ENCODE data around the gene KIF6. TPM values are rescaled to one million over a fixed set of nuclear protein-coding genes. Genes with fewer than 3 reads are reported as not detected.

KIF6 gene
- total and polyA plus RNA-seq, 2 of the 8 experiments (the other 6 are each of a cell fraction or from before 2014, with no cell fraction given) = 0.53 to 0.65 TPM

DNA sequence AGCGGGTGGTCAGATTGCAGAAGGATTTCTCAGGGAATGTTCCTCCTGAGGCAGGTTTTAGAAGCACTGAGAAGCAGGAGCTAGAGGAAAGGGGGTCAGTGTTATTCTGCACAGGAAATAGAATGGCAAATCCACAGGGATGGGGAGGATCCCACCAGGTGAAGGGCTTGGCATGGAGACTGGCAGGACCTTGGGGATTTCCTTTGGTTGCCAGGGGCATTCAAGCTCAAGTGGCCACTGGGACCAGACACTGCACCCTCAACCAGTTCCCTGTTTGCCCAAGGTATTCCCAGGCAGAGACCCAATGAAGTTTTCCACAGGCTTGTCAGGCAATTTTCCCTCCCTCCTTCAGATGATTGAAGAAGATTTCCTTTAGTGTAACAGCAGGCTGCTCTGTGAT is 279.5 kb downstream of the KIF6 start (continued):
- TF ChIP-seq POLR2AphosphoS5 (IDR thresholded peaks at IDR 0.05; ENCODE audit: low read depth, low read length) (no peak), CEBPB (IDR thresholded peaks at IDR 0.05; ENCODE audit: low read depth, low read length) (no peak), CTBP2 (IDR thresholded peaks at IDR 0.05; ENCODE audit: borderline replicate concordance, insufficient read depth, insufficient read length, low read length) (no peak), FOSL1 (IDR thresholded peaks at IDR 0.05; ENCODE audit: insufficient read depth, low read depth, low read length) (no peak), SUZ12 (IDR thresholded peaks at IDR 0.05; ENCODE audit: low read length) (no peak)
- TF ChIP-seq, protein P1, sequence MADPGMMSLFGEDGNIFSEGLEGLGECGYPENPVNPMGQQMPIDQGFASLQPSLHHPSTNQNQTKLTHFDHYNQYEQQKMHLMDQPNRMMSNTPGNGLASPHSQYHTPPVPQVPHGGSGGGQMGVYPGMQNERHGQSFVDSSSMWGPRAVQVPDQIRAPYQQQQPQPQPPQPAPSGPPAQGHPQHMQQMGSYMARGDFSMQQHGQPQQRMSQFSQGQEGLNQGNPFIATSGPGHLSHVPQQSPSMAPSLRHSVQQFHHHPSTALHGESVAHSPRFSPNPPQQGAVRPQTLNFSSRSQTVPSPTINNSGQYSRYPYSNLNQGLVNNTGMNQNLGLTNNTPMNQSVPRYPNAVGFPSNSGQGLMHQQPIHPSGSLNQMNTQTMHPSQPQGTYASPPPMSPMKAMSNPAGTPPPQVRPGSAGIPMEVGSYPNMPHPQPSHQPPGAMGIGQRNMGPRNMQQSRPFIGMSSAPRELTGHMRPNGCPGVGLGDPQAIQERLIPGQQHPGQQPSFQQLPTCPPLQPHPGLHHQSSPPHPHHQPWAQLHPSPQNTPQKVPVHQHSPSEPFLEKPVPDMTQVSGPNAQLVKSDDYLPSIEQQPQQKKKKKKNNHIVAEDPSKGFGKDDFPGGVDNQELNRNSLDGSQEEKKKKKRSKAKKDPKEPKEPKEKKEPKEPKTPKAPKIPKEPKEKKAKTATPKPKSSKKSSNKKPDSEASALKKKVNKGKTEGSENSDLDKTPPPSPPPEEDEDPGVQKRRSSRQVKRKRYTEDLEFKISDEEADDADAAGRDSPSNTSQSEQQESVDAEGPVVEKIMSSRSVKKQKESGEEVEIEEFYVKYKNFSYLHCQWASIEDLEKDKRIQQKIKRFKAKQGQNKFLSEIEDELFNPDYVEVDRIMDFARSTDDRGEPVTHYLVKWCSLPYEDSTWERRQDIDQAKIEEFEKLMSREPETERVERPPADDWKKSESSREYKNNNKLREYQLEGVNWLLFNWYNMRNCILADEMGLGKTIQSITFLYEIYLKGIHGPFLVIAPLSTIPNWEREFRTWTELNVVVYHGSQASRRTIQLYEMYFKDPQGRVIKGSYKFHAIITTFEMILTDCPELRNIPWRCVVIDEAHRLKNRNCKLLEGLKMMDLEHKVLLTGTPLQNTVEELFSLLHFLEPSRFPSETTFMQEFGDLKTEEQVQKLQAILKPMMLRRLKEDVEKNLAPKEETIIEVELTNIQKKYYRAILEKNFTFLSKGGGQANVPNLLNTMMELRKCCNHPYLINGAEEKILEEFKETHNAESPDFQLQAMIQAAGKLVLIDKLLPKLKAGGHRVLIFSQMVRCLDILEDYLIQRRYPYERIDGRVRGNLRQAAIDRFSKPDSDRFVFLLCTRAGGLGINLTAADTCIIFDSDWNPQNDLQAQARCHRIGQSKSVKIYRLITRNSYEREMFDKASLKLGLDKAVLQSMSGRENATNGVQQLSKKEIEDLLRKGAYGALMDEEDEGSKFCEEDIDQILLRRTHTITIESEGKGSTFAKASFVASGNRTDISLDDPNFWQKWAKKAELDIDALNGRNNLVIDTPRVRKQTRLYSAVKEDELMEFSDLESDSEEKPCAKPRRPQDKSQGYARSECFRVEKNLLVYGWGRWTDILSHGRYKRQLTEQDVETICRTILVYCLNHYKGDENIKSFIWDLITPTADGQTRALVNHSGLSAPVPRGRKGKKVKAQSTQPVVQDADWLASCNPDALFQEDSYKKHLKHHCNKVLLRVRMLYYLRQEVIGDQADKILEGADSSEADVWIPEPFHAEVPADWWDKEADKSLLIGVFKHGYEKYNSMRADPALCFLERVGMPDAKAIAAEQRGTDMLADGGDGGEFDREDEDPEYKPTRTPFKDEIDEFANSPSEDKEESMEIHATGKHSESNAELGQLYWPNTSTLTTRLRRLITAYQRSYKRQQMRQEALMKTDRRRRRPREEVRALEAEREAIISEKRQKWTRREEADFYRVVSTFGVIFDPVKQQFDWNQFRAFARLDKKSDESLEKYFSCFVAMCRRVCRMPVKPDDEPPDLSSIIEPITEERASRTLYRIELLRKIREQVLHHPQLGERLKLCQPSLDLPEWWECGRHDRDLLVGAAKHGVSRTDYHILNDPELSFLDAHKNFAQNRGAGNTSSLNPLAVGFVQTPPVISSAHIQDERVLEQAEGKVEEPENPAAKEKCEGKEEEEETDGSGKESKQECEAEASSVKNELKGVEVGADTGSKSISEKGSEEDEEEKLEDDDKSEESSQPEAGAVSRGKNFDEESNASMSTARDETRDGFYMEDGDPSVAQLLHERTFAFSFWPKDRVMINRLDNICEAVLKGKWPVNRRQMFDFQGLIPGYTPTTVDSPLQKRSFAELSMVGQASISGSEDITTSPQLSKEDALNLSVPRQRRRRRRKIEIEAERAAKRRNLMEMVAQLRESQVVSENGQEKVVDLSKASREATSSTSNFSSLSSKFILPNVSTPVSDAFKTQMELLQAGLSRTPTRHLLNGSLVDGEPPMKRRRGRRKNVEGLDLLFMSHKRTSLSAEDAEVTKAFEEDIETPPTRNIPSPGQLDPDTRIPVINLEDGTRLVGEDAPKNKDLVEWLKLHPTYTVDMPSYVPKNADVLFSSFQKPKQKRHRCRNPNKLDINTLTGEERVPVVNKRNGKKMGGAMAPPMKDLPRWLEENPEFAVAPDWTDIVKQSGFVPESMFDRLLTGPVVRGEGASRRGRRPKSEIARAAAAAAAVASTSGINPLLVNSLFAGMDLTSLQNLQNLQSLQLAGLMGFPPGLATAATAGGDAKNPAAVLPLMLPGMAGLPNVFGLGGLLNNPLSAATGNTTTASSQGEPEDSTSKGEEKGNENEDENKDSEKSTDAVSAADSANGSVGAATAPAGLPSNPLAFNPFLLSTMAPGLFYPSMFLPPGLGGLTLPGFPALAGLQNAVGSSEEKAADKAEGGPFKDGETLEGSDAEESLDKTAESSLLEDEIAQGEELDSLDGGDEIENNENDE (IDR thresholded peaks at IDR 0.05; ENCODE audit: insufficient replicate concordance, low read length) = no peak

Measured in H1 (cell line).